GM19328 (cell line): ENCODE measurements around the gene CDH22.

ENCODE experiments used
- ATAC-seq: cut with Tn5 transposase; IDR thresholded peaks from one replicate; pipeline ENCODE4 v1.9.1; 2021; ENCODE audit warnings: mild to moderate bottlenecking, moderate library complexity; ENCODE audit not compliant: unreplicated experiment

Gene CDH22

GRCh38 chr20:46174469-46175126 lies 133.7 kb downstream of the CDH22 start:
- ATAC-seq = no peak

DNA sequence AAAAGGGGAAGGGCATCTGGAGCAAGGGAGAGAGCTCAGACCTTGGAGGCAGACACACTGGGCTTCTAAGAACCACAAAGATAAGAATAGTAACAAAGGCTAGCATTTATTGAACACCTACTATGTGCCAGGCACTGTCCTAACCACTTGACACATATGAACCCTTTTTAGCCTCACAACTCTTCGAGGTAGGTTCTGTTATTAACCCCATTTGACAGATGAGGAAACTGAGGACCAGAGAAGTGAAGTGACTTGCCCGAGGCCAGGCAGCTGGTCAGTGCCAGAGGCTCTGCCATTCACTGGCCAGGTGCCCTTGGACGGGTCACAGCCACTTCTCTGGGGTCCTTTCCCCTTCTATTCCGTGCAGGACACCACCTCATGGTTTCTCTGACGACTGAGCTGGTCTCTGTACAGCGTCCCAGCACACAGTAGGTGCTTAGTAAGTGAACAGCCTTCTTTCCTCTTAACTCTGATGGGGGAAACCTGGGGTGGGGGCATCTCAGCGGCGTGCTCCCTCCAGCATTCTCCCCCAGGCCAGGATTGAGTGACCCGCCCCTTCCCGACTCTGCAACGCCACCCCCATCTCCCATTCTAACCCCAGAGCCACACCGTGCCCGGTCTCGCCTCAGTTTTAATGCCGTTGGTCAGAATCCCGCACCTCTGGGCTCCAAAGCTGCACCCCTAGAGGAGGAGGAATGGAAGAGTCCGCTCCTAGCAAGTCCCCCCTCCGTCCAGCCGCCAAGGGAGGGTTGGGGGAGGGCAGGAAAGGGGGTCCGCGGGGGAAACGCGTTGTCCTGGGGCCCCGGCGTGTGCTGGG lies 134.4 kb downstream of the CDH22 start:
- no peak for ATAC-seq

GRCh38 chr20:46172961-46173536 lies 135.2 kb downstream of the CDH22 start:
- no peak for ATAC-seq

- no peak for ATAC-seq
Measured at GRCh38 chr20:46172455-46172854, 135.8 kb downstream of the CDH22 start.

GRCh38 chr20:46171909-46172308 lies 136.4 kb downstream of the CDH22 start:
- no peak for ATAC-seq

- ATAC-seq = no peak
Measured at GRCh38 chr20:46171476-46171875, 136.8 kb downstream of the CDH22 start.

GRCh38 chr20:46169245-46170171 lies 138.8 kb downstream of the CDH22 start:
- no peak for ATAC-seq

DNA sequence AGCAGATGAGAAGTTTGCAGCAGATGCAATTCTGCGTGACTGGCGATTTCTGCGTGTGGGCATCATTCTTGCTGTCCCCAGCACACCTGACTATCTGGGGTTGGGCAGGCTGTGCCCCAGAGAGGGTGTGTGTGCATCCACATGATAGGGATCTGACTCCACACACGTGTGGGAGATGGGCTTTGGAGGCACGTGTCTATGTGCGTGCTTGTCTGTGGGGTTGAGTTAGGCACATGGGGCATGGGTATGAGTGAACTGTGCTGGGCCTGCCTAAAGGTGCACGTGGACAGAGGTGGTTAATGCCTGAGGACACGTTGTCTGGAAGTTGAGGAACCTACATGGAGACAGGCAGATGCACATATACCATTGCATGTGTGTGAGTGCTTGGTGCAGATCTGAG lies 139.9 kb downstream of the CDH22 start:
- no peak for ATAC-seq

DNA sequence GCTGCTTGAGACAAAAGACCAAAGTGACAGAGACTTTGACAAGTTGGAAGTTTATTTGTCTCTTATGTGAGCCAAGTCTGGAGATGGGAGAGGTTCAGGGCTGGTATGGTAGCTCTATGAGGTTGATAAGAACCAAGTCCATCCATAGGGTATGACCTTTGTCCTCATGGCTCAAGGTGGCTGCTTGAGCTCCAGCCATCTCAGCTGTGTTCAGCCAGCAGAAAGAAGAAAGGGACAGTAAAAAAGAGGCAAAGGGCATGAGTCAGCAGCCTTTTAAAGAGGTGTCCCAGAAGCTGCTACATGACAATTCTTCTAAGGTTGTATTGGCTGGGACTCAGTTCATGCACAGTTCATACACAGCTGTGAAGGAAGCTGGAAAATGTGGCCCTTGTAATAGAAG lies 141.2 kb downstream of the CDH22 start:
- ATAC-seq = no peak

DNA sequence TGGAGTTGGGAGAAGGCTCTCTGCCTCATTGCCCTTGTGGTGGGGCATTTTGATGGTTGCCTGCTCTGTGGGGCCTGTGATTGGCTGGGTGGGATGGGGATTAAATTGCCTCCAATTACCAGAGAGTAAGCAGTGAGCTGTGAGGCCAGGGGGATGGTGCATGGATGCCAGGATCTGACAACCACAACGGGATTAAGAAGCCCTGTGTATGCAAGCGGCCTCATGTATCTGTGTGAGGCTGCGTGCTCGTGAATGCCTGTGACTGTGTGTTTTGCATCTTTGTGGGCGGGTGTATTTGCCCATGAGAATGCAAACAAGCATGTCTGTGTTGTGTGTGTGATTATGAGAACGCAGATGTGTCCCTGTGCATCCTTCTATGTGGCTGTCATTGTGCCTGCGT lies 144.0 kb downstream of the CDH22 start:
- ATAC-seq = no peak

DNA sequence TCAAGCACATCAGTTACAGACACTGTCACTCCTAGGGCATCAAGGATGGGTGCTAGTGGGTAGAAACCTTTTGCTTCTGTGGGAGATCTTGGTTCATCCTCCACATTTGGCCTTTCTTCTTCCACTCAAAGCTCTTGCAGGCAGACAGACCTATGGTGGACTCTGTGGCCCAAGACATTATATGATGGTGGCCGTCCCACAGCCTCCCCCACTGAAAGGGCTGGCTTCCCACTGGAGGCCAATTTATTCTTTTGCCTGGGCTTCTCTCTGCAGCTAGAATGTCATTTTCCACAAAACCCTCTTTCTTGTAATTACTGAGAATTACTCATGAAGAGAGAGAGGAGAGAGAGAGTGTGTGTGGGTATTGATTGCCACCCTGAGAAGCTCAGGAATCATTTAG lies 146.4 kb downstream of the CDH22 start:
- ATAC-seq = no peak

GRCh38 chr20:46160661-46161060 lies 147.6 kb downstream of the CDH22 start:
- no peak for ATAC-seq

GRCh38 chr20:46159101-46159897 lies 149.0 kb downstream of the CDH22 start:
- ATAC-seq = no peak

GRCh38 chr20:46158476-46158987 lies 149.8 kb downstream of the CDH22 start:
- no peak for ATAC-seq

GRCh38 chr20:46157625-46158024 lies 150.7 kb downstream of the CDH22 start:
- ATAC-seq = no peak

DNA sequence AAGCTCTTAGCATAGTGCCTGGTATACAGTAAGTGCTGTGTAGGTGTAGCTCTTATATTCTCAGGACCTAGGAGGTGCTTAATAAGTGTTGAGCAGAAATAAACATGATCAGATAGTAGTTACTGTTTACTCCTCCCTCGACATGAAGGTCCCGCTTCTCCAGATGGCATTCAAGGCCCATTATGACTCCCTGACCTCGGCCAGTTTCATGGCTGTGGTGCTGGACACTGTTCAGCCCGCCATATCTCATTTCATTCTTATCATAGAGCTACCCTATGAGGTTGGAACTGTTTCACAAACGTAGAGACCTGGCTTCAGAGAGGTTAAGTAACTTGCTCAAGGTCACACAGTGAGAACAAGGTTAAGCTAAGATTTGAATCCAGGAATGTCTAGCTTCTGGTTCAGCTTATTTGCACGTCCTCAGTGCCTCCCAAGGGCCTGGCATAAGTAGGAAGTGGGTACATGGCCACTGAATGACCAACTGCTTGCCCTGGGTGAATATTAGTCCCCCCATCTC lies 151.2 kb downstream of the CDH22 start:
- no peak for ATAC-seq

GRCh38 chr20:46156065-46156464 lies 152.2 kb downstream of the CDH22 start:
- no peak for ATAC-seq

GRCh38 chr20:46154796-46155195 lies 153.5 kb downstream of the CDH22 start:
- no peak for ATAC-seq

- no peak for ATAC-seq
Measured at GRCh38 chr20:46154305-46154704, 154.0 kb downstream of the CDH22 start.
